GM21619 (cell line): ENCODE data around the gene PBLD.

ENCODE experiments used
- ATAC-seq: cut with Tn5 transposase; IDR thresholded peaks from one replicate; pipeline ENCODE4 v1.9.1; 2021; ENCODE audit not compliant: unreplicated experiment

The PBLD gene

GRCh38 chr10:68332259-68333057, at the start of gene PBLD:
Gene PBLD (minus strand): TSS chr10:68332928. CDS start chr10:68306844, 26,084 bp downstream.
- peak; percentile 21 for ATAC-seq

GRCh38 chr10:68371604-68372003, 38.9 kb upstream of the PBLD start:
- ATAC-seq: no peak

GRCh38 chr10:68367121-68367520, 34.4 kb upstream of the PBLD start:
- no peak for ATAC-seq

GRCh38 chr10:68366600-68366999, 33.9 kb upstream of the PBLD start:
- ATAC-seq: no peak

GRCh38 chr10:68365611-68366010, 32.9 kb upstream of the PBLD start:
- ATAC-seq: no peak

GRCh38 chr10:68364101-68364886, 31.6 kb upstream of the PBLD start:
- ATAC-seq: no peak

- no peak for ATAC-seq
Observed at GRCh38 chr10:68362590-68362989, 29.9 kb upstream of the PBLD start.

- ATAC-seq: no peak
Observed at GRCh38 chr10:68359189-68359588, 26.5 kb upstream of the PBLD start.

GRCh38 chr10:68353537-68353936, 20.8 kb upstream of the PBLD start:
- ATAC-seq: no peak

- ATAC-seq: peak; percentile 58
Observed at GRCh38 chr10:68348265-68348741, 15.6 kb upstream of the PBLD start.

- ATAC-seq: no peak
Observed at GRCh38 chr10:68346774-68347173, 14.0 kb upstream of the PBLD start.

GRCh38 chr10:68345621-68346020, 12.9 kb upstream of the PBLD start:
- ATAC-seq: no peak

- ATAC-seq: no peak
Observed at GRCh38 chr10:68342909-68343516, 10.3 kb upstream of the PBLD start.

GRCh38 chr10:68340358-68341080, 7.8 kb upstream of the PBLD start:
- ATAC-seq: no peak

- no peak for ATAC-seq
Observed at GRCh38 chr10:68336754-68337351, 4.1 kb upstream of the PBLD start.

GRCh38 chr10:68334672-68335467, 2.1 kb upstream of the PBLD start:
- ATAC-seq: no peak

- ATAC-seq: no peak
Observed at GRCh38 chr10:68333440-68334431, 1.0 kb upstream of the PBLD start.

- no peak for ATAC-seq
Observed at GRCh38 chr10:68333058-68333395, 299 bp upstream of the PBLD start.
